PFSK-1 (cell line): Measurements from ENCODE around the gene SMIM27.

Source experiments
- FOXP2 ChIP-seq: optimal IDR thresholded peaks from 2 replicates; pipeline ENCODE3; 2011; ENCODE audit warnings: borderline replicate concordance, control low read depth, inconsistent platforms; ENCODE audit not compliant: insufficient read depth; ENCODE audit errors: extremely low read length, extremely low read depth
- POLR2AphosphoS5 ChIP-seq: IDR thresholded peaks from 2 replicates; pipeline ENCODE4 v1.6.1; 2012; ENCODE audit warnings: low read depth, mild to moderate bottlenecking, control low read depth, low read length, moderate library complexity
- SIN3A ChIP-seq: IDR thresholded peaks from 2 replicates; pipeline ENCODE4 v1.6.1; 2012; ENCODE audit warnings: mild to moderate bottlenecking, low read length, moderate library complexity, borderline replicate concordance; ENCODE audit not compliant: insufficient read depth
- TAF1 ChIP-seq: IDR thresholded peaks from 2 replicates; pipeline ENCODE4 v1.6.1; 2012; ENCODE audit warnings: low read length, control low read depth, borderline replicate concordance; ENCODE audit not compliant: insufficient read depth
- TF ChIP-seq, protein P1 (sequence below), 2 experiments: IDR thresholded peaks; 2 replicates each; pipeline versions ENCODE4 v1.6.1 to v1.8.0; 2011 to 2012; ENCODE audit warnings: low read depth in 2 of 2, low read length in 2 of 2, control low read depth in 1 of 2, inconsistent platforms in 1 of 2, mild to moderate bottlenecking in 1 of 2, moderate library complexity in 1 of 2; ENCODE audit not compliant: insufficient read depth in 1 of 2

Gene SMIM27

DNA sequence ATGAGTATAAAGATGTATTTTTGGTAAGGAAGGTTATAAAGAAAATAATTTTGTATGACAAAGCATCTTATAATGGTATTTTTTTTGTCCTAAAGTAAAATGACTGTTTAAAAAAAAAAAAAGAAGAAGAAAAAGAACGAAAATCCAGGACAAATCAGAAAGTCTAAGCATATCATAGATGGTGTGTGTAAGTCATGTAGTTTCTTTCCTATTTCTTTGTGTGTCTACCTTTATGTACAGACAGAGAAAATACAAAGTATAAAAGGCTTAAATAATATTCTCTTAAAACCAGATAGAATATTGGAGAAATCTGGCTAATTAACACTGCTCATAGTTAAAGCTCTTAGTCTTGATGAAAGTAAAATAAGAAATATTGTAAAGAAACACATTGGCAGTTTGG lies 33.9 kb upstream of the SMIM27 start:
- TF ChIP-seq, protein P1, sequence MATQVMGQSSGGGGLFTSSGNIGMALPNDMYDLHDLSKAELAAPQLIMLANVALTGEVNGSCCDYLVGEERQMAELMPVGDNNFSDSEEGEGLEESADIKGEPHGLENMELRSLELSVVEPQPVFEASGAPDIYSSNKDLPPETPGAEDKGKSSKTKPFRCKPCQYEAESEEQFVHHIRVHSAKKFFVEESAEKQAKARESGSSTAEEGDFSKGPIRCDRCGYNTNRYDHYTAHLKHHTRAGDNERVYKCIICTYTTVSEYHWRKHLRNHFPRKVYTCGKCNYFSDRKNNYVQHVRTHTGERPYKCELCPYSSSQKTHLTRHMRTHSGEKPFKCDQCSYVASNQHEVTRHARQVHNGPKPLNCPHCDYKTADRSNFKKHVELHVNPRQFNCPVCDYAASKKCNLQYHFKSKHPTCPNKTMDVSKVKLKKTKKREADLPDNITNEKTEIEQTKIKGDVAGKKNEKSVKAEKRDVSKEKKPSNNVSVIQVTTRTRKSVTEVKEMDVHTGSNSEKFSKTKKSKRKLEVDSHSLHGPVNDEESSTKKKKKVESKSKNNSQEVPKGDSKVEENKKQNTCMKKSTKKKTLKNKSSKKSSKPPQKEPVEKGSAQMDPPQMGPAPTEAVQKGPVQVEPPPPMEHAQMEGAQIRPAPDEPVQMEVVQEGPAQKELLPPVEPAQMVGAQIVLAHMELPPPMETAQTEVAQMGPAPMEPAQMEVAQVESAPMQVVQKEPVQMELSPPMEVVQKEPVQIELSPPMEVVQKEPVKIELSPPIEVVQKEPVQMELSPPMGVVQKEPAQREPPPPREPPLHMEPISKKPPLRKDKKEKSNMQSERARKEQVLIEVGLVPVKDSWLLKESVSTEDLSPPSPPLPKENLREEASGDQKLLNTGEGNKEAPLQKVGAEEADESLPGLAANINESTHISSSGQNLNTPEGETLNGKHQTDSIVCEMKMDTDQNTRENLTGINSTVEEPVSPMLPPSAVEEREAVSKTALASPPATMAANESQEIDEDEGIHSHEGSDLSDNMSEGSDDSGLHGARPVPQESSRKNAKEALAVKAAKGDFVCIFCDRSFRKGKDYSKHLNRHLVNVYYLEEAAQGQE (IDR thresholded peaks at IDR 0.05; ENCODE audit: insufficient read depth in 1 of 2, low read depth in 2 of 2, low read length in 2 of 2) = no peak
- TF ChIP-seq TAF1 = no peak
- no peak for TF ChIP-seq FOXP2
- TF ChIP-seq SIN3A = no peak
- TF ChIP-seq POLR2AphosphoS5 = no peak

DNA sequence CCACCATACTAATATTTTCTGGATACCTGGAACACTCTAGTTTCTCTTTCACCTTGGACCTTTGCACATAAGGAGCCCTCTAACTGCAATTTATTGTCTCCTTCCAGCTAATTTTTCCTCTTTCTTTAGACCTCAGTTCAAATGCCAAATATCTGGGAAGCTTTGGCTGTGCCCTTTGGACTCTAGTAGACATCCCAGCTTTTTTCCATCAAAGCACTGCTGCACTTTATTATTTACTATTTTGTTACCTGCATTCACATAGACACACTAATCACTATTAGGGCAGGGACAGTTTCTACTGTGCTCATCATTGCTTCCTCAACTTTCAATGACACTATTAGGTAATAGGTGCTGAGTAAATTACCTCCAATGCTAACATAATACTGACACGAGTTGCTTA lies 28.2 kb upstream of the SMIM27 start:
- TF ChIP-seq POLR2AphosphoS5 (no peak), FOXP2 (no peak), TAF1 (no peak), SIN3A (no peak)
- TF ChIP-seq, protein P1 (IDR thresholded peaks at IDR 0.05; ENCODE audit: insufficient read depth in 1 of 2, low read depth in 2 of 2, low read length in 2 of 2) = no peak

DNA sequence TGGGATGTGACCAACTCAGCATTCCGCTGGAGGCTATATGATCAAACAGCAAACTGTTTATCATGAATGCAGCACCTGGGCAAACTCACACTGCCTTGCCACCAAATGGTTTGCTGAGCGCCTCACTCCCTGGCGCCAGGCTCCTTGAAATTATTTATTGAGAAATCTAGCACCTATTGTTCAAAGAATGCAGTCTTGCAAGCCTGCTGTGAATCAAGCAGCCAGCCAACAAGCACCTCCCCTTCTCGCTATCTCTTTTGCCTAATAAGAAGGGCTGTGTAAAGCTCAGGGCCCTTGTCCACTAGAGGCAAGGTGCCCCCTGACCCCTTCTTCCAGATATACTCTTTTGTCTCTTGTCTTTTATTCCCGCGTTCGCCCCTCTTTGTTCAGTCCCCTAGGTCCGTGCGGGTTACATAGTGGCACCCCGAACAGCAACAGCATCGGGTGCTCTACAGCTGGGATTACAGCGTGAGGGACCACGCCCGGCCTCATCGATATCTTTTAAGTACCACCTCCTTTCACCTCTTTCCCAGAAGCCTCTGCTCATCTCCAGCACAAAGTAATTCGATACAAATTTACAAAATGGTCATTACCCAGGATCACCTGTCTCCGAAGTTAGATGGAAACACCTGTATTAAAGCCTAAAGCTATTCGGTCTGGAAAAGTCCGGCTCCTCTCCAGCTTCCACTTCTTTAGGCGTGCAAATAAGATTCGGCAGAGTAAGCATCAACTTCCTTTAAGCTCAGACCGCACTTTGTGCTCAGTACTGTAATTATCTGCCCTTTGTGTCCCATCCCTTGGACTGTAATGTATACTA lies 27.0 kb upstream of the SMIM27 start:
- TF ChIP-seq SIN3A (no peak), POLR2AphosphoS5 (no peak), FOXP2 (no peak), TAF1 (no peak)
- TF ChIP-seq, protein P1 (IDR thresholded peaks at IDR 0.05; ENCODE audit: insufficient read depth in 1 of 2, low read depth in 2 of 2, low read length in 2 of 2) = no peak

DNA sequence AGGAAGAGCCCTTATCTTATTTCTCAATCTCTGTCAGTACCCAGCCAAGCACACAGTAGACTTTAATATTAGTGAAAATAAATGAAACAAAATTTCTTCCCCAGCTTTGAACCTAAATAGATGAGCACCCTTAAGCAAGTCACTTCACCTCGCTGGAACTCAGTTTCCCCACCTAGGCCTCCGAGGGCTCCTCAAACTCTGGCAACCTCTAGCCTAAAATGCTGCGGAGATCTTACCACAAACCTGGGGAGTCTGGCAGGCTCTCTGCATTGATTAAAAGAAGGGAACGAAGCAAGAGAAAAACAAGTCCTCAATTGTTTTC lies 26.5 kb upstream of the SMIM27 start:
- no peak for TF ChIP-seq FOXP2
- TF ChIP-seq SIN3A = no peak
- TF ChIP-seq TAF1 = no peak
- TF ChIP-seq POLR2AphosphoS5 = no peak
- TF ChIP-seq, protein P1 (IDR thresholded peaks at IDR 0.05; ENCODE audit: insufficient read depth in 1 of 2, low read depth in 2 of 2, low read length in 2 of 2) = no peak
